GM18508 (cell line): ENCODE measurements around the gene SLC35F3.

Experiments
- ATAC-seq: cut with Tn5 transposase; IDR thresholded peaks from one replicate; pipeline ENCODE4 v1.9.1; 2021; ENCODE audit warnings: moderate number of reproducible peaks; ENCODE audit not compliant: insufficient read depth, unreplicated experiment

SLC35F3 gene

GRCh38 chr1:234014208-234014607, 109.7 kb downstream of the SLC35F3 start:
- no peak for ATAC-seq

- ATAC-seq, result no peak
Measured at GRCh38 chr1:234018816-234019215, 114.3 kb downstream of the SLC35F3 start.

GRCh38 chr1:234019387-234019786, 114.9 kb downstream of the SLC35F3 start:
- no peak for ATAC-seq

GRCh38 chr1:234022302-234022701, 117.8 kb downstream of the SLC35F3 start:
- ATAC-seq, result no peak

GRCh38 chr1:234039603-234040002, 135.1 kb downstream of the SLC35F3 start:
- no peak for ATAC-seq

GRCh38 chr1:234040446-234041317, 136.2 kb downstream of the SLC35F3 start:
- no peak for ATAC-seq

- no peak for ATAC-seq
Measured at GRCh38 chr1:234044079-234044478, 139.6 kb downstream of the SLC35F3 start.

- no peak for ATAC-seq
Measured at GRCh38 chr1:234047123-234047522, 142.6 kb downstream of the SLC35F3 start.

- ATAC-seq, result no peak
Measured at GRCh38 chr1:234062166-234062565, 157.7 kb downstream of the SLC35F3 start.

GRCh38 chr1:234065794-234066447, 161.4 kb downstream of the SLC35F3 start:
- ATAC-seq, result no peak

- ATAC-seq, result no peak
Measured at GRCh38 chr1:234067581-234068337, 163.3 kb downstream of the SLC35F3 start.

GRCh38 chr1:234069760-234070159, 165.3 kb downstream of the SLC35F3 start:
- ATAC-seq, result no peak

- ATAC-seq, result no peak
Measured at GRCh38 chr1:234072793-234073192, 168.3 kb downstream of the SLC35F3 start.

- ATAC-seq, result no peak
Measured at GRCh38 chr1:234078143-234078542, 173.7 kb downstream of the SLC35F3 start.

- no peak for ATAC-seq
Measured at GRCh38 chr1:234079896-234080295, 175.4 kb downstream of the SLC35F3 start.

GRCh38 chr1:234083460-234083859, 179.0 kb downstream of the SLC35F3 start:
- no peak for ATAC-seq

GRCh38 chr1:234089396-234089795, 184.9 kb downstream of the SLC35F3 start:
- ATAC-seq, result no peak

GRCh38 chr1:234090212-234091064, 186.0 kb downstream of the SLC35F3 start:
- no peak for ATAC-seq

- no peak for ATAC-seq
Measured at GRCh38 chr1:234091065-234091401, 186.6 kb downstream of the SLC35F3 start.

GRCh38 chr1:234091876-234092275, 187.4 kb downstream of the SLC35F3 start:
- no peak for ATAC-seq
